Fibroblast of gingiva (primary cell): Measurements from ENCODE around the gene LDLRAD4.

Source experiments
- DNase-seq: peaks from one replicate; pipeline ENCODE4 v3.0.0-alpha.2; 2011; ENCODE audit warnings: low read depth

Gene LDLRAD4

DNA sequence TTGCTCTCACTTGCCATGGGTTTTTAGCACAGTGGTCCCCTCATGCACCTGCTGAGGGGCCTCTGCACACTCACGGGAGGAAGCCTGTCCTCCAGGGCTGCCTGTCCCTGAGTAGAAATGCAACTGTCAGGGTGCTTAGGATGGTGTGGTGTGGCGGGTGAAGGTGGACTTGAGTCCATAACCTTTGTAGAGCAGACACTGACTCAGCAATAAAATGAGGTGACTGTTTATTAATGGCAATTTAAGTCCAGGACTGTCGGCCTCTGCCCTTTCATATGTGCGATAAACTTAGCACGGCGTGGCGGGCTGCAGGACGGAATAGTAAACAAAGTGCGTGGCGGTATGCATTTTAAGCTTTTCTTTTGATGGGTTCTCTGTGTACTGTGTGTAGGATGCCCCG is 188.2 kb downstream of the LDLRAD4 start:
- no peak for DNase-seq

DNA sequence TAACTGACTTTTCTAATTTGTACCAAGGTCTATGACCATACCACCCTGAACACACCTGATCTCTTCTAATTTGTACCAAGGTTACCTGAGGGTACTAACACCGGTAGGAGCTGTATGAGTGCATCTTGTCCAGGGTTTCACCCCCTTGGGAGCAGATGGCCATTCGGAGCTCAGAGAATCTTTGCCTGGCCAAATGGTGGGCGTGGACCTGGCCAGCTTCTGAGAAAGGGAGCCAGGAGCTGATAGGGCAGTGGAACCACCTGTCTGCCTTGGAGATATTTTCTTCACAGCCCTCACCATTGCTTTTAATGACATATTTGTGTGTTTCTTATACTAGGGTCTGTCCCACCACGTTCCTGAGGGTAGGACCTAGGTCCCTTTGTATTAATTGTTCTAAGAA is 188.9 kb downstream of the LDLRAD4 start:
- no peak for DNase-seq

DNA sequence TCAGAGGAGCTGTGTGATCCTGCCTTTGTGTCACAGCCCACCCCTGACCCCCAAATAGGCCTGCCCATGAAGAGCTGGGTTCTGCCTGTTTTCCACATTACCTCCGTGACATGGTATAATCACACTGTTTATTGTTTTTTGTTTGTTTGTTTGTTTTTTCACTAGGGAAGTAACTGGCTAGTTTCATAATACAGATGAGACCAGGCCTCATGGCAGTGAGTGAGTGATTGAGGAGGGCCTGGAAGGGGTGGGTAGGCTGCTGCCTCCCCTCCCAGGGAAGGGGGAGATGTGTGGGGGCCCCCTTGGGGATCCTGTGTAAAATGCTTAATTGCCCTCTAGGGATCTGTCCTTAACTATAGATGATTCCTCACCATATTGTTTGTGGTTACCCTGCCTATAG is 190.5 kb downstream of the LDLRAD4 start:
- DNase-seq: no peak

DNA sequence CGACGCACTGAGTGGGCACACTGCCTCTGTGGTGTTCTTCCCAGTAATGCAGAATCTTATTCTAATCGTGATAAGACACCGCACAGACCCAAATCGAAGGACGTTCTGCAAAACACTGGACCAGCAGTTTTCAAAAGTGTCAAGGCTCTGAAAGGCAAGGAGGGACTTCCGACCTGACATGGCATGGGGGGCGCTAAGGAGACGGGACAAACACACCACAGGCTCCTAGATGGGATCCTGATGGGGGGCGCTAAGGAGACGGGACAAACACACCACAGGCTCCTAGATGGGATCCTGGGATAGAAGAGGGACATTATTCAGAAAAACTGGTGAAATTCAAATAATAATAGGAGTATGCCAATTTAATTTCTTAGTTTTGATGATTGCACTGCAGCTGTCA is 191.4 kb downstream of the LDLRAD4 start:
- DNase-seq: no peak

DNA sequence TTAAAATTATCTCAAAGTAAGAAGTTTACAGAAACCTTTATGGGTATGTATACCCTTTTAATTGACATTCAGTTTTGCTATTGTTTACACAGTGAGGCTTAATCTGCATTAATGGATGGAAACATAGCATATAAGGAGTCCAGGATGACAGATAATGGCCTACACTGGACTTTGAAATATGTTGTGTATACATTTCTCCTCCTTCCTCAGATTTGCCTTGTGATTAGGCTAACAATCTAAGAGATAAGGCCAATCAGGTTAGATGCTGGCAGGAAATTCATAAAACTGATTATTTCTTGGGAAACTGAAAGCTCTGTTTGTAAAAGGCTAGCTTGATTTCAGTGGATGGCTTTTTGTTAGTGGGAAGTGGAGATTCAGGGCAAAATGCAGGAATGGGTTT is 191.9 kb downstream of the LDLRAD4 start:
- no peak for DNase-seq

DNA sequence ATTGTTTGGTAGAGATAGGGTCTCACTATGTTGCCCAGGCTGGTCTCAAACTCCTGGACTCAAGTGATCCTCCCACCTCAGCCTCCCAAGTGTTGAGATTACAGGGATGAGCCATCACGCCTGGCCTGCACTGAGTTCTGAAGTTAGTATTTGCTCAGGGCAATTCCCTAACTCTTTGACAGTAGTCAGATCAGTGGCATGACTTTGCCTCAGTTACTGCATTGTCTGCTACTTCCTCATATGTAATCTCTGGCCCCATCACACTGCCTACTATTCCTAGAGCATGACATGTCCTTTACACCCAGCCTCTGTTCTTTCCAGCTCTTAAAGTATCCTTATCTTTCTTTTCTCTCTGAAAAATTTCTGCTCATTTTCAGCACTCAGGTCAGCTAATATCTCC is 193.5 kb downstream of the LDLRAD4 start:
- no peak for DNase-seq

DNA sequence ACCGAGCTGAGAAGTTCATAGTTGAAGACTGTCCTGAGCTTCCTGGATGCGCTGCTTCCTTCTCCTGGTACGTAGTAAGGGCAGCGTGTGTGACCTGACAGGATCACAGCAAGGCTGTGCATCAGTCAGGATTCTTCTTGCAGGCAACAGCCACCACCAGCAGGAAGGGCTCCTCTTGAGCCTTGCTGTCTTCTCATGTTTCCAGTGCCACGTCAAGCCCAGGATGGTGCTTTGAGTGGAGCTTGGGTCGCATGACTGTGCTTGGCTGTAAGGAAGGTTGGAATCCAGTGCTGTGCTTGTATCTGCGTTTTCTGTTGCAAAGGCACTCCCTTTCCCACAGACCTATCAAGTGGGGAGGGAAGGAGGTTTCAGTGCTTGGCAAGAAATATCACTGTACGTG is 194.3 kb downstream of the LDLRAD4 start:
- no peak for DNase-seq

DNA sequence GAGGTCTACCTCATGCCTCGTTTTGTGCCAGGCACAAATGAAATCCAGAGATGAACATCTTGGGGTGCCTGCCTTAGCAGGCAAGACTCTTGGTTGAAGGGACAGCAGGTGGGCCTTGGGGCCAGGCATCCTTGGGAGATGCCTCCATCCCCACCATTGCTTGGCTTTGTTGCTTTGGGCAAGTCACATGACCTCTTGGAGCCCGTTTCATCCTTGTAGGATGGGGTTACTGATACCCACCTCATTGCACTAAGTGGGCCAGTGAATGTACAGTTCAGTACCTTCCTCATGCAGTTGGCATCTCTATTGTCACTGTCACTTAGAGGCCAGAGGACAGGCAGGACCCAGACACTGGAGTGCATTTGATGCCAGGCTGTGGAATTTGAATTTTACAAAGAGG is 195.5 kb downstream of the LDLRAD4 start:
- DNase-seq: no peak

DNA sequence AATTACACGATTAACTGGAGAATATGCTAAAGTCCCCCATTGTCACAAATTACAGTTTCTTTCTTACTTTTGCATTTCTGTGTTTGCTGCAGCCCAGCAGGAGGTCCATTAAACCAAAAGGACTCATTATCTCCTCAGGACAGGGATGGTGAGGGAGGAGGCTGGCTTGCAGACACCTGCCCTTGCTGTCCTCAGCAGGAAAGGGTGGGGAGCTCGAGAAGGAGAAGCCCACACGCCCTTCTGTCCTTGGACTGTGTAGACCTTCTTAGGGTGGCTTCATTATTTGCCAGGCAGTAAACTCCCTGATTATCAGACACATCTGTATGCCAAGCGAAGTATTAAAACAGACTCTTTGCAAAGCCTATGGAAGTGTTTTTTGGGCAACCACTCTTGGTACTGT is 196.0 kb downstream of the LDLRAD4 start:
- DNase-seq: no peak

DNA sequence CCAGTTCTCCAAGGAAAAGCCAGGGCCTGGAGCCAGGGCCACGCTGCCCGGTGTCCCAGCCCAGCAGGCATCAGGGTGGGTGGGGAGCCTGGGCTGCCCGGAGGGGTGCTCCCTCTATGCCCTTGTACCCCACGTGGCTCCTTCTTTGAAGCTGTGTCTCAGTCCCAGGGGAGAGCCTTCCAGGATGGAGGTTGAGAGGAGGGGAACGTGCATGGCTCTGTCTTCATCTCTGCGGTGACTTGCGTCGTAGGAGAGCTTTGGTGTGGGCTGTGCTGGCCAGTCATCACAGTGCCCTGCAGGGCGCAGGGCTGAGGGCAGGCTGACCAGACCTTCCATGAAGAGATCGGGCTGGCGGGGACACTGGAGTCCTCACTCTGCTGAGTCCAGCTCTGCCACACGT is 197.2 kb downstream of the LDLRAD4 start:
- no peak for DNase-seq

DNA sequence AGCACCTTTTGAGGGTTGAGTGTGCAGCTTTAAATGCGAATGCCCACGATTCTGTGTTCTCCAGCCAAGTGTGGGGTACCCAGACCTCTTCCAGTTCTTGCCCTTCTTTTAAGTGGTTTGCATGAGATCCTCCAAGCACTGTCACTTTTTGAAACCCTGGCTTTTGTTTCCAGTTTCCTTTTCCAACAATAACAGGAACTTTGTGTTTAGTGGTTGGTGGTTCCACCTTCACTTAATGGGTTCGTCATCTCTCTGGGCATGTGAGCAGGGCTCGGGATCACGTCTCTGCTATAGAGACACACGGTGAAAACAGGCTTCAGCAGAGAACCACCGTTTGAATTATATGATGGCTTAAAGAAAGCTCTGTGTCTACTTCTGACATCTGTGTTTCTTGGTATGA is 197.6 kb downstream of the LDLRAD4 start:
- DNase-seq: no peak

DNA sequence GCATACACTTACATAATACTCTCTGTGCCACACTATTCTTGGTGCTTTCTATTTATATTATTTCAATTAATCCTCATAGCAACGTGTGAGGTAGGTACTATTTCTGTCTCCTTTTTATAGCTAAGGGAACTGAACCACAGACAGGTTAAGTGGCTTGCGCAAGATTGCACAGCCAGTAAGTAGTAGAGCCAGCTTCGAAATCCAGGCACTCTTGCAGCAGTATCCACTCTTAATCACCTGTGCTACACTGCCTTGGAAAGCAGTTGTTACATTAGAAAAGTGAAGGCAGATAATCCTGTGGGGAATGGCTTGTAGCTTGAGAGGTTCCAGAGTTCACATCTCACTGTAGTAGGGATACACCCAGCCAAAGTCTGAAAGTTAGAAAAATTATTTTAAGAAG is 198.3 kb downstream of the LDLRAD4 start:
- DNase-seq: no peak

DNA sequence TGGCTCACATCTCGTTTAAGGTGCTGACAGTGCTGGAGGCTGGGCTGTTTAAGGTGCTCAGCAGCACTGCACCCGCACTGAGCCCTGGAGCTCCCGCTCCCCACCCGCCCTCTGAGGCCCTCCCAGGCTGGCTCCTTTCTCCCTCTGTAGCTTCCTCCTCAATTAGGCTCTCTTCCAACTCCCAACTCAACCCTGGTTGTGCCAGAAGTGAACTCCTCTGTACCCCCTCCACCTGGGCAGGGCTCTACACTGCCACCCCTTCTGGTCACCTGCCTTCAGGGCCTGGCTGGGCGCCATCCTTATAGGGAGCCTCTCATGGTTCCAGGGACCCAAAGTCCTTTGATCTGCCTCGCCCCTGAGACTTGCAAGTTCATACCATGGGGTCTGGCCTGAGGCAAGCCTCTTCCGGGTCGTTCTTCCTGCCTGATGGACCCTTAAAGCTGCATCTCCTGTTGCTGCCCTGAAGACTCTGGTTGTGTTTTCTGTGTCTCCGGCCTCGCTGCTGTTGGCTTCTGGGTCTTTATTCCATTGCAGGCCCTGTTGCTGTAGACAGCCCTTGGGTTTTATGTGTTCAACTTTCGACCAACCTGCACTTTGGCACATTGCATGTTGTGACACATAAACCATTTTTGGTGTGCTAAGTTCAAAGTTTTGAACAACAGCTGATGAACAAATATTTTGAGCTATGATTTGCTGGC is 199.6 kb downstream of the LDLRAD4 start:
- DNase-seq: no peak

DNA sequence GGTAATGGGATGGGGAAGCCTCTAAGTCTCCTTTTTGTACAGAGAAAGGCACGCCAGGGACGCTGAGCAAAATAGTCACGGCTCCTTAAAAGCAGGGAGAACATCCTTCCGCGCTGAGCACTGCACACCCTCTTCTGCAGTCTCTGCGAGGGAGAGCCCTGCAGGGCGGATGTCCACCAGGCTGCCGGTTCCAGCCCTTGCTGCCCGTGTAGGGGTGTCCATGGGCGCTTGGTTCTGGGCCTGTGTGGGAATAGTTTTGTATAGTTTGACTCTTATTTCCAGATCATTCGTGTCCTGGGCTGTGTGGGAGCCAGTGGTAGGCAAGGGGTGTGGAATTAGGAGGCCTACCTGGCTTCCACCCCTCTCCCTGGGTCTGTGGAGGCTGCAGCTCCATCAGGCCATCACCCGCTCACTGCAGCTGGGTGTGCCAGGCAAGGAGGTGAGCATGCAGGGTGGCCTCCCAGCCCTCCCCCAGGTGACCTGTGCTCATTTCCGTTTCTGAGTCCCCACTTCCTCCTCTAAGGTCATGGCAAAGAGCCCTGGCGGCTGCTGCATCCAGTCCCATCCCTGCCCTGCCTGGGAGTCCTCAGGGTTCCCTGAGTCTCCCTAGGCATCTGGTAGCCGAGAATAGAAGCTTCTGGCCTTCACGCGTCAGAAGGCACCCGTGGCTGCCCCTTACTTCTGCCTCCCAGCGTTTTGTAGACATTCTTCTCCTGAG is 202.6 kb downstream of the LDLRAD4 start:
- DNase-seq: no peak

DNA sequence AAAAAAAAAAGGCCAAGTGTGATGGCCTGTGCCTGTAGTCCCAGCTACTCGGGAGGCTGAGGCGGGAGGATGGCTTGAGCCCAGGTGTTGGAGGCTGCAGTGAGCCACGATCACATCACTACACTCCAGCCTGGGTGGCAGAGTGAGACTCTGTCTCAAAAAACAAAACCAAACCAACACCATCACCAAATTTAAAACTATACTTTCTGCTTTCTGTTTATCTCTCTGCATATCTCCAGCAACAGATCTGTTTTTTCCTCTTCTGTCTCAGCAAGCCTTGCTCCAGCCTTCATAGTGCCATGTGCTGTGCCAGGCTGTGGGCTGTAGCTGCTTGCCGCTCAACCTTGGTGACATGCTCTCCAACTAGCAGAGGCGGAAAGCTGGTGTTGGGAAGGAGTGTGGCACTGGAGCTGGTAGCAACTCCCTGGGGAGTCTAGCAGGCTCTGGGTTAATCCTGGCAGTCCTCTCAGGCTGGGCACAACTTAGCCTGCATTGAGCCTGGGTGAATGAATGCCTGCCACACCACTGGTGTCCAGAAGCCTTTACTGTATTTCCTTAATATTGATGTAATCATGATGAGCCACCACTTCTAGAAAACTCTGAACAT is 204.1 kb downstream of the LDLRAD4 start:
- no peak for DNase-seq

DNA sequence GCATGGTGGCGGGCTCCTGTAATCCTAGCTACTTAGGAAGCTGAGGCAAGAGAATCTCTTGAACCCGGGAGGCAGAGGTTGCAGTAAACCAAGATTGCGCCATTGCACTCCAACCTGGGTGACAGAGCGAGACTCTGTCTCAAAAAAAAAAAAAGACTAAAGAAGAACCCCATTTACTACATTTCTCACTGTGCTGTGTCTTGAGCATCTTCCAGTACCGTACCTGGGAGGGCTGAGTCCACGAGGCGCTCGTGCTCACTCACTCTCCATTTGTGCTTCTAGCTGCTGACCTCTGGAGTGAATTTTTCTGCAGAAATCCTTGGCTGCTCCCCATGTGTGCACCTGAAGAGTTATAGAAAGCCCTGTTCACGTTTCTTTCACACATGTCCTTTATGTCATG is 204.8 kb downstream of the LDLRAD4 start:
- no peak for DNase-seq

DNA sequence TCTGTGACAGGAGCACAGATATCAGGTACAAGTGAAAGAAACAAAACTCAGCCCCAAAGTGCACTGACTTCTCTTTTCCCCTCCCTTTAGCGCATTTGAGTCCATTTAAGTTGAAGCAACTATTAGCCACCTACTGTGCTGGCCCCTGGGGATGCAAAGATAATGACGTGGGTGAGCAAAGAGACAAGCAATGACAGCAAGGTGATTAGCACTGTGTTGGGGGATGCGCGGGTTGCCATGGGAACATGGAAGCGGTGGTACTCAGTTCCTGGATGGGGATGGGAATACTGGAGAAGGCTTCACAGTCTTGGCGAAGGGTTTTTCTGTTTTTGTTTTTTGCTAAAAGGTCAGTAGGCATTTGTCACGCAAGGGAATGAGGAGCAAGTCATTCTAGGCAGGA is 205.8 kb downstream of the LDLRAD4 start:
- DNase-seq: no peak

DNA sequence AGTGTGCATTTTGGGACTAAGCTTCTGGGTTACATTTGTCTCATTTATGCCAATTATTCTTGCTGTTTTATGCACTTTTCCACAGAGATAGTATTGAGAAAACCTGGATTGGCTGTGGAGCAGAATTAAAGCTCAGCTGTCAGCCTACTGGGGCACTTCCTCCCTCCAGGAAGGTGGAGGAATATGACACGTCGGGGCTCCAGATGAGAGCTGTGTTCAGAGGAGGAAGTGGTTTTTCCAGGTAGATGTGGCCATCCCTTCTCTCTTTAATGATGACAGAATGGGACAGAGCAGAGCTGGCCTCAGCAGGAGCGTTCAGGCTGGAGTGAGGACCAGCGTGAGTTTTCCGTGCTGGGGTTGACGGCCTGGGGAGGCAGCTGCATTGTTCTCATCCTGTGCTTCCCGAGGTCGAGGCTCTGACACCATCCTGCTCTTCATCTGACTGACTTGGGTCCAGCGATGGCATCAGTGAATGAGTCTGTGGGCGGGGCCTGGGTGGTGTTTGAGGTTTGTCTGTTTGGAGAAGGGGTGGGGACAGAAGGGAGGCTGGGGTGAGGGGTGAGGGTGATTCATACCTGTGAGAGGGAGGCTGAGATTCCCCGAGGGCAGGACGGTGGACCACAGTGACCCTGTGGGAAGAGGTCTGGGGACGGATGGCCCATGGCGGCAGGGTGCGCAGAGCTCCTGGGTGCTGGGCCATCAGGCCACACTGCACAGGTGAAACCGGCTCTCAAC is 207.0 kb downstream of the LDLRAD4 start:
- DNase-seq: no peak

DNA sequence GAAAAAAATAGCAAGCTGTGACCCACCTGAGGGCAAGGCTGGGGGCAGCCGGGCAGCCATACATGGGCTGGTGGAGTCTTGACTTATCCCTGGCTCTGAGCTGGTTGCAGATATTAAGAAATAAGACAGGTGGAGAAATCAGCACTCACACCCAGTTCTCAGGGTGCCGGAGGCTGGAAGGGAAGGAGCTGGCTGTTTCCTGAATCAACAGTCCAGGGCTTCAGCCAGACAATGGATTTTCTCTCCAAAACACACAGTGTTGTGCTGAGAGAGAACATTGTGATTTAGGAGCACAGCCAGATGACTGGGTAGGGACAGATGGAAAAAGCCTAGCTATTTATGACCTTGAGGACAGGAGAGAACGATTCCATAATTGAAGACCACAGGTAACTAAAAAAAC is 208.8 kb downstream of the LDLRAD4 start:
- no peak for DNase-seq

DNA sequence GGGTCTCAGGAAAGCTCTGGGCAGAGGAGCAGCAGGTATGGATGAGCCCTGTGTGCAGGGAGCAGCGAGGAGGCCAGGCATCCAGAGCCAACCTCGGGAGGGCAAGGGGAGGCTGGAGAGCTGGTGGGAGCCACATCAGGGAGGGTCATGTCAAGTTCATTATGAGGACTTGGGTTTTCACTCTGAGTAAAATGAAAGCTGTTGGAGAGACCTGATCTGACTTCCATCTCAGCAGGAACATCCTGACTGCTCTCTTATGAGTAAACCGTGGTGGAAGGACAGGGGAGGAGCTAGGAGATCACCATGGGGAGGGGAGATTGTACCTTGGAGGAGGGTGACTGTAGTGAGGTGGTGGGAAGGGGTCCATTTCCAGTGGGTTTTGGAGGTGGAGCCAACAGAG is 209.8 kb downstream of the LDLRAD4 start:
- DNase-seq: no peak

DNA sequence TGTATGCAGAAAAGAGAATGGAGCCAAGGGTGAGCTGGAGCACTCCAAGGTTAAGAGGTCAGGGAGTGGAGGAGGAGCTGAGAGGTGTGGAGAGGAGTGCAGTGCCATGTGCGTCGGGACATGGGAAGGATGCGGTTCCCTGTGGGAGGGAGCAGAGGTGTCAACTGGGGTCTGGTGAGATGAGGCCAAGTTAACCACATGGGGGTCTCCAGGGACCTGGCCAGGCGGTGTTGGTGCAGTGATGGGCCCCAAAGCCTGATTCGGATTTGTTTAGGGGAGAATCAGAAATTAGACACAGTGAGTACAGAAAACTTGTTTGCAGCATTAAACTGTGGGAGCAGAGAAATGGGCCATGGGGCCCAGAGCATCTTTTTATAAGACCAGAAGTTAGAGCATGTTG is 210.5 kb downstream of the LDLRAD4 start:
- DNase-seq: no peak

DNA sequence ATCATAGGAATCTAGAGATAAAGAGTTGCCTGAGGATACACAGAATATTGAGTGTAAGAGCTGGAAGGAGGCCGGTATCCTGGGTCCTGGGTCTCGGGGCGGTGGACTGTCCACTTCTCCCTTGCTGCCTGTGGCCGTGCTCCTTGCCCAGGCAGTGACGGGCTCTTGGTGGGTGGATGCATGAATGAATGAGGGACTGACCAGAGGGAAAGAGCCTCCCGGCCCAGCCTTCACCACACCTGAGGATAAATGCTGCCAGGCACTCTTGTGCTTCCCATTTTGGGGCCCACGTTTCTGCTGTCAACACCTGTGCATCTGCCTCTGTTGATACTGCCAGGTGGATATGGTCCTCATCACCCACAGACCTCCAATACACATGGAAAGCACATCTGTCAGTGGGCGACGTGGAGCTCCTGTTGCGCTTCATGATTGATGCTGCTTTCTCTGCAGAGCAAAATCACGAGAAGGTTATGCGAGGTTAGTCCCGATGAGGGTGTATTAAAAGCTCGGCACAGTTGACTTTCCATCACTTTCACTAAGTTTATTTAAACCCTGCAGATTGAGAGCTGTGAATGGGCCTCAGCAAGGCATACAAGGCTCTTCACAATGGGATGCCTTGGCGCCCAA is 211.4 kb downstream of the LDLRAD4 start:
- DNase-seq: no peak
